HT-29 (cell line): ENCODE results near the gene ARHGAP6. TPM values are rescaled to one million over a fixed set of nuclear protein-coding genes. Genes with fewer than 3 reads are reported as not detected.
A peak's percentile ranks its signal among the peaks of the same experiment; 100 is the strongest.

Experiments
- DNase-seq: peaks from one replicate; pipeline ENCODE4 v3.0.0-alpha.2; 2015; ENCODE audit warnings: low spot score
- small RNA-seq: library from RNA; depleted of rRNA; stranded (forward); fragments of <200 nt; gene quantifications from one replicate; pipeline ENCODE3, GENCODE V24; 2014
- total RNA-seq: library from RNA; depleted of rRNA; stranded (reverse); fragments of >200 nt; shearing (Covaris generic); gene quantifications from 2 replicates; pipeline ENCODE4 v1.2.3, GENCODE V29; 2014; rRNA removed

Gene ARHGAP6
- total RNA-seq, 1 experiment from 2014 or later, result not detected

GRCh38 chrX:11111947-11112346, 553.8 kb downstream of the ARHGAP6 start:
- no peak for DNase-seq

- peak; percentile 54 for DNase-seq
Measured at GRCh38 chrX:11111037-11111851, 554.5 kb downstream of the ARHGAP6 start, which contains the start of gene HCCS. HCCS (plus strand) TSS chrX:11111332; CDS start chrX:11112061, 729 bp downstream.

GRCh38 chrX:11109968-11110367, 555.8 kb downstream of the ARHGAP6 start:
- no peak for DNase-seq

GRCh38 chrX:11108253-11108941, 557.3 kb downstream of the ARHGAP6 start:
- no peak for DNase-seq

- DNase-seq, result no peak
Measured at GRCh38 chrX:11105080-11105479, 560.6 kb downstream of the ARHGAP6 start.

GRCh38 chrX:11103751-11104150, 562.0 kb downstream of the ARHGAP6 start:
- no peak for DNase-seq

GRCh38 chrX:11103006-11103405, 562.7 kb downstream of the ARHGAP6 start:
- DNase-seq, result no peak

GRCh38 chrX:11100281-11101035, 565.3 kb downstream of the ARHGAP6 start:
- peak; percentile 48 for DNase-seq

GRCh38 chrX:11099465-11099864, 566.3 kb downstream of the ARHGAP6 start:
- no peak for DNase-seq

- DNase-seq, result no peak
Measured at GRCh38 chrX:11097933-11098332, 567.8 kb downstream of the ARHGAP6 start.

GRCh38 chrX:11089802-11090201, 575.9 kb downstream of the ARHGAP6 start:
- no peak for DNase-seq

Small RNA genes within 50 kb of the gene (small RNA-seq; reads per million reads assigned to genes)
- gene MIR548AX, result not detected
- not detected for gene RF00019
- gene RF02271, result not detected

Other genes starting within 250 kb of the ARHGAP6 start
- 7.3 and 7.5 TPM in 2 replicates for gene MSL3, start 92.3 kb upstream of the ARHGAP6 start, total RNA-seq